GM18870 (cell line): ENCODE measurements around the gene MLST8.

ENCODE experiments used
- ATAC-seq: cut with Tn5 transposase; IDR thresholded peaks from one replicate; pipeline ENCODE4 v1.9.1; 2021; ENCODE audit warnings: moderate library complexity; ENCODE audit not compliant: unreplicated experiment

MLST8 gene

DNA sequence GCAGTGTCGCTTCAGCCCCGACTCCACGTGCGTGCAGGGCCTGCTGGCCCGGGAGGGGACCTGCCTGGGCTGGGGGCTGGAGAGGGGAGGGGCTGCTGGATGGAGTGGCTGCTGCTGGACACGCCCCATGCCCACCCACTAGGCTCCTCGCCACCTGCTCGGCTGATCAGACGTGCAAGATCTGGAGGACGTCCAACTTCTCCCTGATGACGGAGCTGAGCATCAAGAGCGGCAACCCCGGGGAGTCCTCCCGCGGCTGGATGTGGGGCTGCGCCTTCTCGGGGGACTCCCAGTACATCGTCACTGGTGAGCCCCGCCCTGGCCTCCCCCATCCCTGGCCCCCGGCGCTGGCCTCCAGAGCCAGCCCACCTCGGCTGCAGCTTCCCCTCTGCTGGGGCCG is 3.1 kb downstream of the MLST8 start:
- ATAC-seq: no peak

DNA sequence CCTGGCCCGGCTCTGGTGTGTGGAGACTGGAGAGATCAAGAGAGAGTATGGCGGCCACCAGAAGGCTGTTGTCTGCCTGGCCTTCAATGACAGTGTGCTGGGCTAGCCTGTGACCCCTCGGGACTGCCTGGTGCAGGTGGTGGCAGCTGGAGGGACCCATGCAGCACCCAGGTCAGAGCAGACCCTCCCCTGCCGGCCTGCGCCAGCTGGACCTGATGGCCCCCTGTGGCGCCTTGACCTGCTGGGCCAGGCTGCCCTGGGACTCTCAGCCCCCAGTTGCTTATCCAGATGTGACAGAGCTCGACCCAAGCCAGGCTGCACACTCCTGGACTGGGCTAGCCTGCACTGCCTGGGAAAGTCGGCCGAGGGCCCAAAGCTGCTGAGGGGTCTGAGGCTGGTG is 3.5 kb downstream of the MLST8 start:
- no peak for ATAC-seq

DNA sequence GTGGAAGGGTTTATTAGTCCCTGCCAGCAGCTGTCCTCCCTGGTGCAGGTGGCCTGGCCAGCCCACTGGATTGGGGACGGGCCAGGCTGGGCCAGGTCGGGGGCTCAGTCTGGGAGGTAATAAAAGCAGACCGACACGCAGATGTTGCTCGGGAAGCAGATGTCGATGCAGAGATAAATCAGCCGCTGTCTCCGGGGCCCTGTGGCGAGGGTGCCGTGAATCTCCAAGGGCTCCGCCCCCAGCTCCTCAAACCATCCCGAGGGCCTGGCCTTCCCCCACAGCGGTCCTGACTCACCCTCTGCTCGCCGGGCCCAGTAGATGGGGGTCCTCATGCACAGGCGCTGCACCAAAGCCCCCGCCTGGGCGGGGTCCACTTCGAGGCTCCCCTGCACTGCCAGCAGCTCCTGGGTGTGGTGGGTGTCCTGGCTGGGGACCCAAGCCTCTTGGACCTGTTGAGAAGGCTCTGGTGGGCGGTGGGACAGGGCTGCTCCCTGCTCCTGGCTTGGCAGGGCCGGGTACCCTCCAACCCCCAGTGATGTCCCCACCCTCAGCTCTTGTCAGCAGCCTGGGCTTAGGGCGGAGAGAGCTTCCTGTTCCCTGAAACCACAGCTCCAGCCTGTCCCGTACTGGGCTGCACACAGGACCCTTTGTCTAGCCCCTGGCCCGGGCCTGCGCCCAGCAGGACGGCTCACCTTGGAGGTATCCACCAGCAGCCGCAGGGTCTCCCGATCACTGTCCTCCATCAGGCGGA is 4.2 kb downstream of the MLST8 start:
- no peak for ATAC-seq

- no peak for ATAC-seq
Observed at GRCh38 chr16:2210009-2210332, 4.7 kb downstream of the MLST8 start.

DNA sequence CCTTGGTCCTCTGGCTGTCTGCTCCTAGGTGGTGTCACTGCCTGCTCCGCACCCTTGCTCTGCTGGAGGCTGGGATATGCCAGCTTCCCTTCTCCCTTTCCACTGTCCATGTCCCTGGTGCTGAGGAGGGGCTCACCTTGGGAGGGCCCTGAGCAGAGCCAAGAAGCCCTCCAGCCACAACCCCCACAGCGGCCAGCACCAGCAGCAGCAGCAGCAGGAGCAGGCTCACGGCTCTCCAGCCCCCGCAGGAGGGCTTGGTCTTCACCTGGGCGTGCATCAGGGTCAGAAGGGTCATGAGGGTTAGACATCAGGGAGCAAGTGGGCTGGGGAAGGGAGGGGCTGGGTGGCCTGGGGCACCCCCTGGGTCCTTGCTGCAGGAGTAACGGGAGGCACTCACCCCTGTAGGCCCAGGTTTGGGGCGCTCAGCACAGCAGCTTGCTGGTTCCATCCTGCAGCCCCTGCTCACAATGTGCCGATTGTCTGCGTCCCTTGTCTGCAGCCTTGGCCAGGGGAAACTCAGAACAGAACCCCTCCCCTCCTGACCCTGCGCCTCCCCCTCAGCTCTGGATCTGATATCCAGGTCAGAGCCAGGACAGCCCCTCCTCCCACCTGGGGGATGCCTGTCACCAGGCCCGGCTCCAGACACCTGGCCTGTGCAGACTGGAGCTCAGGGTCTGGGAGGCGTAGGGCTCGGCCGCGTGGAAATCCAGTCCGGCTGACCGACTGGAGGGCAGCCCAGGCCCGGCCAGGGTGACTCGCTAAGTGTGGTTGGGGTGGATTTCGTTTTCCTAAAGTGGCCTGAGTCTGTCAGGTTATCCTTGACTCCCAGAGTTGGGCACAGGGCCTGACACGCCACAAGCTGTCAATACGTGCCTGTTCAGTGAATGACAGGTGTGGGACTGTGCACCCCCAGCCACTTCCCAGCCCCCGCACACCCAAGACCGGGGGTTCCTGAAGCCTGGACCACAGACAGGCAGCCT is 5.4 kb downstream of the MLST8 start, which contains the start of gene BRICD5:
Gene BRICD5, minus strand, starts transcription at position 478 of the 980 bp plus-strand sequence. Its CDS starts 30 bp downstream, at position 448.
- ATAC-seq: no peak

GRCh38 chr16:2211923-2212347 is 6.7 kb downstream of the MLST8 start:
- no peak for ATAC-seq

DNA sequence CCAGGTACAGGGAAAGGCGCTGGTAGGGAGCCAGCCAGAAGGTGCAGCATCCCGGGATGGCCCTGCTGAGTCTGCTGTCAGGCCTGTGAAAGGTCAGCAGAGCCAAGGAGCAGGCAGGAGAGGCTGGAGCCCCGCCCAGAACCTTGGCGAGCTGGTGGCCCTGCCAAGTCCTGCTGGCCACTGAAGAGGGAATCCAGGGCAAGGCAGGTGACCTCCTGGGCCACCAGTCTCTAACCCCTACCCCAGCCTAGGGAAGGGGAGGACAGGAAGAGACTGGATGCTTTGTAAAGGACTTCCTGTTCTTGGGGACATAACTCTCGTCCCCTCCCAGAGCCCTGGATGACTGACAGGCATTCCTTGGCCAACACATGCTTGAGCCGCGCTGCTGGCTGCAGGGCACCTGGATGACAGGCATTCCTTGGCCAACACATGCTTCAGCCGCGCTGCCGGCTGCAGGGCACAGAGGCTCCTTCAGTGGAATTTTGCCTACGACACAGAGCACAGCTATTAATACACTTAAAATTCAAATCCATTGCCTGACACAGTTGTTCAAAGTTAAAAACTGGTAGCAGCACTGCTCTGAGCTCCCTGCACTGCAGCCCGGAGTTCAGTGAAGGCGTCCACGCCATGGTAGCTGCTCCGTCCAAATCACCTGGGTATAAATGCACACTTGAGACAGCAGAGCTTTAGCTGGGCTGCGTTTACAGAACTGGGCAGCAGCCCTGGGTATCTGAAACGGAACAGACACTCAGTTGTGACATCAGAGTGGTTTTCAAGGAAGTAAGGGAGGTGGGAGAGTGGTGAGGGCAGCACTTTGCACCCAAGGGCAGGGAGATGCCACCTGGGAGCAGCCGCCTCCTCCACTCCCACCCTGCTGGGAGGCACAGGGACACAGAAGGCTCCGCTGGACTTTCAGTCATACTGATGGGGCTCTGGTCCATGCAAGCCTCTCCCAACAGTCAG is 7.4 kb downstream of the MLST8 start:
- no peak for ATAC-seq

DNA sequence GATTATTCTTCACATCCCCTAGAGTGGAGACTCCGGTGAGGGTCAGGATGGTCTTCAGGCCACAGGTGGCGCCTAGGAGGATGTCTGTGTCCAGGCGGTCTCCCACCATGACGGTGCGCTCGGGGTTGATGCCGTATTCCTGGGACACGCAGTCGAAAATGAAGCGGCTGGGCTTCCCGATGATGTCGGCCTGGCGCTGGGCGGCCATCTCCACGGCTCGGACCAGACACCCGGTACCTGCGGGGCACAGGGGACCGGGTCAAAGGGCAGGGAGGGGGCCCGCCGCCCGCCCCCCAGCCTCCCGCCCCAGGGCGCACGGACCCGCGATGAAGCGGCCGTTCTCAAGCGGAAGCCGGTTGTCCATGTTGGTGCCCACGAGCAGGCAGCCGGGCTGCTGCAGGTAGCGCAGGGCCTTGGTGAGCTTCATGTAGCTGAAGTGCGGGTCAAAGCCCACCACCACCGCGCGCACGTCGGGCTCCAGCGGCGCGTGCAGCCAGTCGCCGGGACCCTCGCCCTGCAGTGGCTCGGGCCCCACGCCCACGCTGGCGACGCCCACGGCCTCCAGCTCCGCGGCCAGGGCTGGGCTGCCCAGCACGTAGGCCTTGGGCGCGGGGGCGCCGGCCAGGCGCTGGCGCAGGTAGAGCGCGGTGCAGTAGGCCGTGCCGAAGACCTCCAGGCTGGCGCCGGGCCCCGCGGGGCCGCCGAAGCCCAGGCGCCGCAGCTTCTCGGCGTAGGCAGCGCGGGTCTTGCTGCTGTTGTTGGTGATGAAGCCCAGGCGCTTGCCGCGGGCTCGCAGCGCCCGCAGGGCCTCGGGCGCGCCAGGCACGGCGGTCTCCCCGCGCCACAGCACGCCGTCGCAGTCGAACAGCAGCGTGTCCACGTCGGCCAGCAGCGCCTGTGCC is 8.8 kb downstream of the MLST8 start:
- peak; percentile 3 for ATAC-seq

GRCh38 chr16:2214719-2214968 is 9.4 kb downstream of the MLST8 start, which contains the start of gene PGP:
Gene PGP, minus strand, starts transcription at chr16:2214840. Its CDS starts 63 bp downstream, at chr16:2214777.
- ATAC-seq: no peak

DNA sequence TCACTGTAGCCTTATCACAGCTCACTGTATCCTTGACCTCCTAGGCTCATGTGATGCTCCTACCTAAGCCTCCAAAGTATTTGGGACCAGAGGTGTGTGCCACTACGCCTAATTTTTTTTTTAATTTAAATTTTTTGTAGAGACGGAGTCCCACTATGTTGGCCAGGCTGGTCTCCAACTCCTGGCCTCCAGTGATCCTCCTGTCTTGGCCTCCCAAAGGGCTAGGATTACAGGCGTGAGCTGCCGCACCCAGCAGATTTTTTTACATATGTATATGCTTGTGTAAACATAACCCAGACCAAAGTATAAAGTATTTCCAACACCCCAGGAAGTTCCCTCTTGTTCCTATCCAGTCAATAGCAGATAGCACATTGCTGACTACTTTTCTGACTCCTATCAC is 11.1 kb downstream of the MLST8 start:
- ATAC-seq: no peak

GRCh38 chr16:2223221-2223941 is 18.1 kb downstream of the MLST8 start, which contains the start of gene E4F1:
Gene E4F1, plus strand, starts transcription at chr16:2223591. Its CDS starts 23 bp downstream, at chr16:2223614.
- ATAC-seq: peak; percentile 85

GRCh38 chr16:2223942-2224486 is 18.8 kb downstream of the MLST8 start:
- peak; percentile 19 for ATAC-seq

GRCh38 chr16:2226245-2226793 is 21.1 kb downstream of the MLST8 start:
- ATAC-seq: no peak

GRCh38 chr16:2226918-2227317 is 21.7 kb downstream of the MLST8 start:
- no peak for ATAC-seq

DNA sequence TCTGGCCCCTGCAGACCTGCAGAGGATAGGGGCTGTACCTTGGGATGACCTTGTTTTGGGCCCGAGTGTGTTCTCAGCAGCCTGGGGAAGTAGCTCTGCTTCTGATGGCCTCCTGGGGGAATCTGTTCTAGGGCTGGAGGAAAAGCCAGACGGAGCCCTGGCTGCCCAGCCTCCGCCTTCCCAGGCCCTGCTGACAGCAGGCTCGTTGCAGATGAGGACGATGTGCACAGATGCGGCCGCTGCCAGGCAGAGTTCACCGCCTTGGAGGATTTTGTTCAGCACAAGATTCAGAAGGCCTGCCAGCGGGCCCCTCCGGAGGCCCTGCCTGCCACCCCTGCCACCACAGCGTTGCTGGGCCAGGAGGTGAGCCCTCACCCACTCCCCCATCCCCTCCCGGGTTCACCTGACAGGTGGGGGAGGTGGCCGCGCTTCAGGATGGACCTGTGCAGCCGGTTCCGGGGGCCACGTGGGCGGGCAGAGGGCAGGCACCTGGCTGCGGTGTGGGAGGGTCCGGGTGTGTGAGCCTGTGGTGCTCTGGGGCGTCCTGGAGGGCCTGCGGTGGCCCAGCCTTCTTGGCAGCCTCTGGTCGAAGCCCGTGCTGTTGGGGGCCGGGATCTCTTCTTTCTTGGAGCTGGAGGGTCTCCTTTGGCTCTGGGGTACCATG is 23.0 kb downstream of the MLST8 start:
- no peak for ATAC-seq

DNA sequence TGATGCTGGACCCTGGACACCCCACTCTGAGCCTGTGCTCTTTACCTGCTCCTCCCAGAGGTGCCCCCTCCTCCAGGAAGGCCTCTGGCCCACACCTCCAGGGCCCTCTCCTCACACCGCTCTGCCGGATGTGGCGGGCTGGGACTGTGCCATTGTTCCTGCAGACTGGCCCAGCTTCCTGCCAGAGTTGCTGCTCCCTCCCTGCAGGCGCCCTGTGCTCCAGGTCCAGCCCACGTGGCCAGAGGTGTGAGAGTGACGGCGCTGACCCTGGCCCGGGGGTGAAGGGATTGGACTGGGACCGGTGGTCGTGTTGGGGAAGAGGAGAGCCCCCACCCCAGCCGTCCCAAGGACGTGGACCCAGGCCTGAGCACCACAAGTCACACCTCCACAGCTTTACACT is 23.8 kb downstream of the MLST8 start:
- no peak for ATAC-seq

GRCh38 chr16:2229632-2230250 is 24.5 kb downstream of the MLST8 start:
- ATAC-seq: no peak

GRCh38 chr16:2230376-2230775 is 25.1 kb downstream of the MLST8 start:
- ATAC-seq: no peak
